ENCODE measurements around the gene ADAMTS16.

ADAMTS16 gene

GRCh38 chr5:5298068-5298633 is 158.0 kb downstream of the ADAMTS16 start:
- Mint-ChIP-seq H3K9me3 (peaks cover 54% of the 10 kb centered on the region), H3K27ac (no peak overlapping the region), H3K36me3 (ENCODE audit: low read depth) (no peaks in the 10 kb centered on the region), H3K27me3 (no peaks in the 10 kb centered on the region), H3K4me1 (ENCODE audit: low read depth) (no peaks in the 10 kb centered on the region), H3K4me3 (no peak overlapping the region)
- intact Hi-C loops (cut with micrococcal nuclease): no loop called here

- H3K4me3 Mint-ChIP-seq: no peak overlapping the region
- H3K9me3 Mint-ChIP-seq: peaks cover 54% of the 10 kb centered on the region
- no peaks in the 10 kb centered on the region for H3K36me3 Mint-ChIP-seq (ENCODE audit: low read depth)
- H3K27me3 Mint-ChIP-seq: no peaks in the 10 kb centered on the region
- H3K4me1 Mint-ChIP-seq (ENCODE audit: low read depth): no peaks in the 10 kb centered on the region
- intact Hi-C loops (cut with micrococcal nuclease): no loop called here
- no peak overlapping the region for H3K27ac Mint-ChIP-seq
Observed at GRCh38 chr5:5298841-5299541, 158.9 kb downstream of the ADAMTS16 start.

GRCh38 chr5:5301176-5301575 is 161.0 kb downstream of the ADAMTS16 start:
- intact Hi-C loops (cut with micrococcal nuclease): no loop called here
- Mint-ChIP-seq H3K27ac (no peak overlapping the region), H3K4me3 (no peak overlapping the region), H3K36me3 (ENCODE audit: low read depth) (no peaks in the 10 kb centered on the region), H3K9me3 (peaks cover 59% of the 10 kb centered on the region), H3K27me3 (no peaks in the 10 kb centered on the region), H3K4me1 (ENCODE audit: low read depth) (no peaks in the 10 kb centered on the region)

GRCh38 chr5:5302201-5302600 is 162.1 kb downstream of the ADAMTS16 start:
- H3K9me3 Mint-ChIP-seq: peaks cover 52% of the 10 kb centered on the region
- intact Hi-C loops (cut with micrococcal nuclease): no loop called here
- no peak overlapping the region for H3K27ac Mint-ChIP-seq
- H3K4me3 Mint-ChIP-seq: no peak overlapping the region
- no peaks in the 10 kb centered on the region for H3K36me3 Mint-ChIP-seq (ENCODE audit: low read depth)
- no peaks in the 10 kb centered on the region for H3K4me1 Mint-ChIP-seq (ENCODE audit: low read depth)
- H3K27me3 Mint-ChIP-seq: no peaks in the 10 kb centered on the region

GRCh38 chr5:5303242-5303641 is 163.1 kb downstream of the ADAMTS16 start:
- Mint-ChIP-seq H3K36me3 (ENCODE audit: low read depth) (no peaks in the 10 kb centered on the region), H3K4me3 (no peak overlapping the region), H3K9me3 (peaks cover 52% of the 10 kb centered on the region), H3K27me3 (no peaks in the 10 kb centered on the region), H3K27ac (no peak overlapping the region), H3K4me1 (ENCODE audit: low read depth) (no peaks in the 10 kb centered on the region)
- intact Hi-C loops (cut with micrococcal nuclease): no loop called here

GRCh38 chr5:5304361-5305020 is 164.4 kb downstream of the ADAMTS16 start:
- intact Hi-C loops (cut with micrococcal nuclease): no loop called here
- Mint-ChIP-seq H3K4me1 (ENCODE audit: low read depth) (no peaks in the 10 kb centered on the region), H3K9me3 (peaks cover 51% of the 10 kb centered on the region), H3K36me3 (ENCODE audit: low read depth) (no peaks in the 10 kb centered on the region), H3K27me3 (no peaks in the 10 kb centered on the region), H3K4me3 (no peak overlapping the region), H3K27ac (no peak overlapping the region)

GRCh38 chr5:5306696-5307095 is 166.6 kb downstream of the ADAMTS16 start:
- H3K4me3 Mint-ChIP-seq: no peak overlapping the region
- intact Hi-C loops (cut with micrococcal nuclease): no loop called here
- H3K36me3 Mint-ChIP-seq (ENCODE audit: low read depth): no peaks in the 10 kb centered on the region
- peaks cover 35% of the 10 kb centered on the region for H3K9me3 Mint-ChIP-seq
- H3K27me3 Mint-ChIP-seq: no peaks in the 10 kb centered on the region
- H3K4me1 Mint-ChIP-seq (ENCODE audit: low read depth): no peaks in the 10 kb centered on the region
- H3K27ac Mint-ChIP-seq: no peak overlapping the region

GRCh38 chr5:5308319-5308718 is 168.2 kb downstream of the ADAMTS16 start:
- no peaks in the 10 kb centered on the region for H3K4me1 Mint-ChIP-seq (ENCODE audit: low read depth)
- H3K4me3 Mint-ChIP-seq: no peak overlapping the region
- peaks cover 20% of the 10 kb centered on the region for H3K9me3 Mint-ChIP-seq
- no peak overlapping the region for H3K27ac Mint-ChIP-seq
- H3K27me3 Mint-ChIP-seq: no peaks in the 10 kb centered on the region
- intact Hi-C loops (cut with micrococcal nuclease): no loop called here
- H3K36me3 Mint-ChIP-seq (ENCODE audit: low read depth): no peaks in the 10 kb centered on the region

- no peaks in the 10 kb centered on the region for H3K36me3 Mint-ChIP-seq (ENCODE audit: low read depth)
- no peaks in the 10 kb centered on the region for H3K27me3 Mint-ChIP-seq
- H3K4me1 Mint-ChIP-seq (ENCODE audit: low read depth): no peaks in the 10 kb centered on the region
- no peak overlapping the region for H3K4me3 Mint-ChIP-seq
- peaks cover 11% of the 10 kb centered on the region for H3K9me3 Mint-ChIP-seq
- no peak overlapping the region for H3K27ac Mint-ChIP-seq
- intact Hi-C loops (cut with micrococcal nuclease): no loop called here
Observed at GRCh38 chr5:5309645-5310044, 169.5 kb downstream of the ADAMTS16 start.

GRCh38 chr5:5313101-5313635 is 173.0 kb downstream of the ADAMTS16 start:
- H3K9me3 Mint-ChIP-seq: peaks cover 14% of the 10 kb centered on the region
- intact Hi-C loops (cut with micrococcal nuclease): no loop called here
- H3K4me1 Mint-ChIP-seq (ENCODE audit: low read depth): no peaks in the 10 kb centered on the region
- no peak overlapping the region for H3K27ac Mint-ChIP-seq
- H3K27me3 Mint-ChIP-seq: no peaks in the 10 kb centered on the region
- no peak overlapping the region for H3K4me3 Mint-ChIP-seq
- no peaks in the 10 kb centered on the region for H3K36me3 Mint-ChIP-seq (ENCODE audit: low read depth)

- no peaks in the 10 kb centered on the region for H3K27me3 Mint-ChIP-seq
- H3K4me3 Mint-ChIP-seq: no peak overlapping the region
- H3K4me1 Mint-ChIP-seq (ENCODE audit: low read depth): no peaks in the 10 kb centered on the region
- H3K36me3 Mint-ChIP-seq (ENCODE audit: low read depth): no peaks in the 10 kb centered on the region
- H3K27ac Mint-ChIP-seq: no peak overlapping the region
- intact Hi-C loops (cut with micrococcal nuclease): no loop called here
- peaks cover 23% of the 10 kb centered on the region for H3K9me3 Mint-ChIP-seq
Observed at GRCh38 chr5:5314166-5314565, 174.0 kb downstream of the ADAMTS16 start.

- intact Hi-C loops (cut with micrococcal nuclease): no loop called here
Observed at GRCh38 chr5:5314626-5315025, 174.5 kb downstream of the ADAMTS16 start.

GRCh38 chr5:5315068-5315980 is 175.2 kb downstream of the ADAMTS16 start:
- Mint-ChIP-seq H3K36me3 (ENCODE audit: low read depth) (no peaks in the 10 kb centered on the region), H3K4me3 (no peak overlapping the region), H3K27me3 (no peaks in the 10 kb centered on the region), H3K27ac (no peak overlapping the region), H3K4me1 (ENCODE audit: low read depth) (no peaks in the 10 kb centered on the region), H3K9me3 (peaks cover 23% of the 10 kb centered on the region)
- intact Hi-C loops (cut with micrococcal nuclease): no loop called here

More at GRCh38 chr5:5314626-5315025, 174.5 kb downstream of the ADAMTS16 start:
- no peaks in the 10 kb centered on the region for H3K4me1 Mint-ChIP-seq (ENCODE audit: low read depth)
- H3K9me3 Mint-ChIP-seq: peaks cover 23% of the 10 kb centered on the region
- H3K36me3 Mint-ChIP-seq (ENCODE audit: low read depth): no peaks in the 10 kb centered on the region
- H3K27ac Mint-ChIP-seq: no peak overlapping the region
- no peaks in the 10 kb centered on the region for H3K27me3 Mint-ChIP-seq
- H3K4me3 Mint-ChIP-seq: no peak overlapping the region

Data from dendritic cell treated with granulocyte-macrophage colony-stimulating factor and Interleukin-4, amounts not matched to agents 40 ng/mL and 50 ng/mL, for 4 days (primary cell).